K562 (cell line): ENCODE measurements around the gene GJA10. TPM values are rescaled to one million over a fixed set of nuclear protein-coding genes. Genes with fewer than 3 reads are reported as not detected.

Experiments
- ATAC-seq: fragments of 200-7000 bp; cut with Tn5 transposase; 3 replicates; pipeline ENCODE4 v1.9.1; 2020; ENCODE audit warnings: moderate library complexity
- BruUV-seq: library from RNA; stranded (reverse); fragments of 400-500 nt; replicated peaks from 2 replicates; lab custom pipeline; 2021; lab: Mats Ljungman, UMichigan
- CTCF ChIA-PET: fragments of 300-600 bp; formaldehyde crosslinking; extraction: SDS; loops from one replicate; lab custom pipeline; 2021; ENCODE audit warnings: low intra/inter-chr PET ratio; lab: Yijun Ruan, JAX
- POLR2A ChIA-PET: fragments of 300-600, 350-650 bp; sonication (Branson Sonifier 250); formaldehyde crosslinking; extraction: SDS; loops from one replicate; lab custom pipeline; 2021; ENCODE audit warnings: antibody characterized with exemption, inconsistent platforms; lab: Yijun Ruan, JAX
- DNase-seq, 4 experiments: peaks; one replicate each; pipeline versions ENCODE4 v3.0.0 to v3.0.0-alpha.2; 2011 to 2018; ENCODE audit warnings: low spot score in 3 of 4, mixed read lengths in 3 of 4; ENCODE audit errors: extremely low read depth in 1 of 4
- FAIRE-seq: peaks from 2 replicates; lab custom pipeline; 2011; peaks lifted over from hg19 to GRCh38; lab: Jason Lieb, UNC
- H2AFZ ChIP-seq: 2 replicates; pipeline ENCODE4 v1.6.0; 2011; ENCODE audit warnings: low read depth, low read length, control low read depth, inconsistent platforms
- H3K27ac ChIP-seq: fragments of 200-600 bp; 3 replicates; pipeline ENCODE4 v1.8.0; 2011; ENCODE audit warnings: low read depth, mild to moderate bottlenecking, control low read depth, inconsistent platforms, low read length, moderate library complexity, mixed read lengths; ENCODE audit errors: extremely low read depth
- H3K27me3 ChIP-seq, 2 experiments: fragments of 300-600 bp in 1 of 2; 2 replicates in 1 of 2; 3 replicates in 1 of 2; pipeline versions ENCODE4 v1.6.0 to v1.8.0; 2011; ENCODE audit warnings: inconsistent platforms in 2 of 2, low read length in 2 of 2, mild to moderate bottlenecking in 1 of 2, mixed read lengths in 1 of 2, moderate library complexity in 1 of 2; ENCODE audit not compliant: control insufficient read depth in 2 of 2, insufficient read depth in 2 of 2
- H3K36me3 ChIP-seq: fragments of 300-600 bp; 3 replicates; pipeline ENCODE4 v1.8.0; 2011; ENCODE audit warnings: mild to moderate bottlenecking, low read length, inconsistent platforms; ENCODE audit not compliant: control insufficient read depth, insufficient read depth
- H3K4me1 ChIP-seq, 2 experiments: fragments of 200-600 bp in 1 of 2; replicated peaks in 1 of 2; 2 replicates in 1 of 2; 3 replicates in 1 of 2; pipeline versions ENCODE4 v1.5.1 to v1.8.0; 2011; ENCODE audit warnings: inconsistent platforms in 2 of 2, low read length in 2 of 2, mild to moderate bottlenecking in 1 of 2, mixed read lengths in 1 of 2, moderate library complexity in 1 of 2; ENCODE audit not compliant: control insufficient read depth in 2 of 2, insufficient read depth in 2 of 2
- H3K4me2 ChIP-seq: 2 replicates; pipeline ENCODE4 v1.6.1; 2011; ENCODE audit warnings: low read length, control low read depth, inconsistent platforms, mixed read lengths; ENCODE audit not compliant: insufficient read depth
- H3K4me3 ChIP-seq: fragments of 200-600 bp; sonication (generic), shearing (Covaris generic); 2 replicates; pipeline ENCODE4 v1.5.1; 2016; ENCODE audit warnings: control low read depth, inconsistent platforms
- H3K79me2 ChIP-seq: fragments of 200-600 bp; 3 replicates; pipeline ENCODE4 v1.8.0; 2011; ENCODE audit warnings: low read length, inconsistent platforms; ENCODE audit not compliant: control insufficient read depth, insufficient read depth
- H3K9ac ChIP-seq, 2 experiments: 2 replicates each; pipeline versions ENCODE4 v1.6.0 to v1.6.1; 2011; ENCODE audit warnings: low read depth in 2 of 2, low read length in 2 of 2, control low read depth in 1 of 2, inconsistent platforms in 1 of 2, mild to moderate bottlenecking in 1 of 2, mixed read lengths in 1 of 2; ENCODE audit not compliant: insufficient read depth in 1 of 2
- H3K9me1 ChIP-seq: one replicate; pipeline ENCODE4 v1.6.0; 2011; ENCODE audit warnings: inconsistent platforms, mild to moderate bottlenecking, low read length, moderate library complexity; ENCODE audit not compliant: control insufficient read depth, insufficient read depth
- H3K9me3 ChIP-seq: replicated peaks from 2 replicates; pipeline ENCODE4 v1.5.1; 2011; ENCODE audit warnings: low read depth, low read length, inconsistent platforms; ENCODE audit not compliant: control insufficient read depth, insufficient read depth
- H4K20me1 ChIP-seq: replicated peaks from 2 replicates; pipeline ENCODE4 v1.6.1; 2011; ENCODE audit warnings: low read length, inconsistent platforms, mixed read lengths; ENCODE audit not compliant: control insufficient read depth, insufficient read depth
- EGR1 ChIP-seq: fragments of 450-650 bp; conservative IDR thresholded peaks from 2 replicates; pipeline ENCODE4 v1.6.1; 2017; ENCODE audit warnings: mild to moderate bottlenecking
- NBN ChIP-seq: fragments of 450-650 bp; IDR thresholded peaks from 2 replicates; pipeline ENCODE4 v1.6.1; 2016; ENCODE audit warnings: low read depth, mild to moderate bottlenecking
- ZHX1 ChIP-seq: fragments of 150-350 bp; conservative IDR thresholded peaks from 2 replicates; pipeline ENCODE4 v1.6.1; 2014; ENCODE audit warnings: low read length
- WGBS: fragments of 100-300 bp; shearing (Covaris generic); methylation state at CpG from one replicate; pipeline ENCODE4 v1.1.6; 2016; ENCODE audit warnings: low coverage, mixed read lengths; ENCODE audit not compliant: insufficient coverage; ENCODE audit errors: missing lambda C conversion rate; 5-methylcytosine and 5-hydroxymethylcytosine counted together
- in situ Hi-C: fragments of 300-500 bp; cut with MboI; formaldehyde crosslinking; loops from 4 replicates; pipeline ENCODE4 v1.15.0; 2018; ENCODE audit warnings: inconsistent platforms, mixed read lengths
- intact Hi-C: fragments of 100-400 bp; cut with micrococcal nuclease; formaldehyde crosslinking; loops from 2 replicates; pipeline ENCODE4 v1.14.2; 2022
- polyA plus RNA-seq, 8 experiments: library from polyadenylated mRNA; depleted of rRNA in 4 of 8; stranded (reverse) in 5 of 8; unstranded in 3 of 8; fragments of >200 nt; fragmentation: Nextera tagmentation in 2 of 8; fragmentation: Illumina TruSeq in 1 of 8; extraction: Ambion mirVana in 2 of 8; extraction: Trizol in 1 of 8; gene quantifications; 2 replicates each; pipeline versions ENCODE4 v1.2.1 to v1.2.3, GENCODE V29; 2011 to 2014; ENCODE audit warnings: inconsistent platforms in 1 of 8, missing spikeins in 1 of 8
- total RNA-seq, 7 experiments: library from RNA; depleted of rRNA in 6 of 7; stranded (reverse); fragments of >200 nt in 6 of 7; fragmentation: Illumina TruSeq in 2 of 7; extraction: Trizol in 2 of 7; gene quantifications; 2 replicates each; pipeline versions ENCODE4 v1.2.1 to v1.2.3, GENCODE V29; 2011 to 2021; ENCODE audit warnings: low replicate concordance in 1 of 7

GJA10 gene
- total and polyA plus RNA-seq, 9 of the 15 experiments (the other 6 are each of a cell fraction or from before 2014, with no cell fraction given): not detected

GRCh38 chr6:89887452-89888137 is 6.7 kb upstream of the GJA10 start:
- DNase-seq (no peak), ATAC-seq (peak; percentile 34), FAIRE-seq (no peak)
- ChIA-PET CTCF (no interaction called here), POLR2A (interaction anchor here (0.9 kb wide), 1 partner anchor 14 kb away, joined by 3 read pairs; no protein-coding TSS in a partner anchor)
- intact Hi-C loops: no loop called here
- Histone ChIP-seq H3K9ac (no peak overlapping the region), H2AFZ (no peak overlapping the region), H3K4me2 (no peak overlapping the region), H4K20me1 (no peaks in the 10 kb centered on the region), H3K27ac (no peak overlapping the region), H3K4me3 (no peak overlapping the region), H3K27me3 (no peaks in the 10 kb centered on the region), H3K9me1 (no peaks in the 10 kb centered on the region), H3K79me2 (no peaks in the 10 kb centered on the region), H3K36me3 (no peaks in the 10 kb centered on the region), H3K9me3 (no peaks in the 10 kb centered on the region), H3K4me1 (peaks cover 0 to 22% of the 10 kb centered on the region in 2 experiments; a peak in 2 of 5 replicates)
- TF ChIP-seq EGR1 (0 out of 2 replicates have a peak, but pooled peaks have one; percentile 16), ZHX1 (no peak), NBN (no peak)
- in situ Hi-C loops: no loop called here
- WGBS: 85% methylated on average over 19 of the region's 43 CpGs
- no TSS peak for BruUV-seq
